Brain microvascular endothelial cell (primary cell): Measurements from ENCODE around the gene ESRRB.
"Not testable (repeated sequence)": the region's sequence is repeated elsewhere in the genome, so short reads cannot be mapped to it uniquely, and the experiment has no call there.

Experiments used
- DNase-seq: peaks from one replicate; pipeline ENCODE4 v3.0.0-alpha.2; 2020
- H3K27ac ChIP-seq: fragments of 250-450 bp; sonication (Bioruptor Pico); 2 replicates; pipeline ENCODE4 v1.5.1; 2020; ENCODE audit warnings: mild to moderate bottlenecking, moderate library complexity
- H3K27me3 ChIP-seq: fragments of 250-450 bp; sonication (Bioruptor Pico); replicated peaks from 2 replicates; pipeline ENCODE4 v1.5.1; 2020; ENCODE audit warnings: mild to moderate bottlenecking
- H3K36me3 ChIP-seq: fragments of 250-450 bp; sonication (Bioruptor Pico); replicated peaks from 2 replicates; pipeline ENCODE4 v1.5.1; 2020; ENCODE audit warnings: mild to moderate bottlenecking
- H3K4me3 ChIP-seq: 2 replicates; pipeline ENCODE4 v1.5.1; 2011; ENCODE audit warnings: low read depth, mild to moderate bottlenecking, control low read depth, low read length, moderate library complexity
- CTCF ChIP-seq: IDR thresholded peaks from 2 replicates; pipeline ENCODE4 v1.5.1; 2011; ENCODE audit warnings: low read depth, mild to moderate bottlenecking, moderate library complexity, low read length, control low read depth, inconsistent platforms; ENCODE audit errors: missing control alignments
- in situ Hi-C: cut with HindIII; loops from 2 replicates; pipeline ENCODE4 v1.10.0; 2017; ENCODE audit warnings: low sequenced_read_pairs, low pct_ligation_motif_present

Gene ESRRB

GRCh38 chr14:76525106-76525821, 149.3 kb downstream of the ESRRB start:
- DNase-seq, result no peak
- no peaks in the 10 kb centered on the region for H3K36me3 ChIP-seq
- in situ Hi-C loops, result no loop called here
- no peak overlapping the region for H3K4me3 ChIP-seq
- no peaks in the 10 kb centered on the region for H3K27me3 ChIP-seq
- H3K27ac ChIP-seq, result no peak overlapping the region
- no peak for TF ChIP-seq CTCF

- no peaks in the 10 kb centered on the region for H3K27me3 ChIP-seq
- TF ChIP-seq CTCF, result no peak
- no peak overlapping the region for H3K27ac ChIP-seq
- no peak overlapping the region for H3K4me3 ChIP-seq
- no peaks in the 10 kb centered on the region for H3K36me3 ChIP-seq
- no peak for DNase-seq
- in situ Hi-C loops, result no loop called here
These were observed 155.1 kb downstream of the ESRRB start for GRCh38 chr14:76531085-76531484.

GRCh38 chr14:76531821-76532318, 155.9 kb downstream of the ESRRB start:
- no peak for TF ChIP-seq CTCF
- in situ Hi-C loops, result no loop called here
- Histone ChIP-seq H3K36me3 (no peaks in the 10 kb centered on the region), H3K27me3 (no peaks in the 10 kb centered on the region), H3K4me3 (no peak overlapping the region), H3K27ac (no peak overlapping the region)
- DNase-seq, result no peak

- H3K27me3 ChIP-seq, H3K4me3 ChIP-seq, in situ Hi-C loops, H3K36me3 ChIP-seq, DNase-seq, H3K27ac ChIP-seq: not testable (repeated sequence)
These were observed 160.7 kb downstream of the ESRRB start for GRCh38 chr14:76536636-76537035.

- TF ChIP-seq CTCF, result no peak
- in situ Hi-C loops, result no loop called here
- H3K27ac ChIP-seq, result no peak overlapping the region
These were observed 162.1 kb downstream of the ESRRB start for GRCh38 chr14:76537906-76538647.

GRCh38 chr14:76538648-76539008, 162.7 kb downstream of the ESRRB start:
- TF ChIP-seq CTCF, result no peak
- in situ Hi-C loops, result no loop called here
- H3K27me3 ChIP-seq, result no peaks in the 10 kb centered on the region

More at GRCh38 chr14:76537906-76538647, 162.1 kb downstream of the ESRRB start:
- no peak overlapping the region for H3K4me3 ChIP-seq
- no peaks in the 10 kb centered on the region for H3K27me3 ChIP-seq
- DNase-seq, result no peak
- no peaks in the 10 kb centered on the region for H3K36me3 ChIP-seq

More at GRCh38 chr14:76538648-76539008, 162.7 kb downstream of the ESRRB start:
- H3K4me3 ChIP-seq, result no peak overlapping the region
- no peak for DNase-seq
- H3K27ac ChIP-seq, result no peak overlapping the region
- no peaks in the 10 kb centered on the region for H3K36me3 ChIP-seq
